HG03175 (cell line): ENCODE measurements around the gene DBH.
"Not testable (repeated sequence)": the region's sequence is repeated elsewhere in the genome, so short reads cannot be mapped to it uniquely, and the experiment has no call there.

Experiments
- ATAC-seq: cut with Tn5 transposase; IDR thresholded peaks from one replicate; pipeline ENCODE4 v1.9.1; 2021; ENCODE audit warnings: mild to moderate bottlenecking, moderate library complexity; ENCODE audit not compliant: unreplicated experiment

DBH gene

GRCh38 chr9:133661846-133662540 is 25.8 kb downstream of the DBH start:
- no peak for ATAC-seq

GRCh38 chr9:133664173-133665050 is 28.2 kb downstream of the DBH start:
- no peak for ATAC-seq

- no peak for ATAC-seq
Measured at GRCh38 chr9:133665096-133665495, 28.9 kb downstream of the DBH start.

- no peak for ATAC-seq
Measured at GRCh38 chr9:133665535-133665934, 29.4 kb downstream of the DBH start.

GRCh38 chr9:133666387-133666786 is 30.2 kb downstream of the DBH start:
- no peak for ATAC-seq

- no peak for ATAC-seq
Measured at GRCh38 chr9:133666845-133667244, 30.7 kb downstream of the DBH start.

GRCh38 chr9:133667759-133668450 is 31.7 kb downstream of the DBH start:
- ATAC-seq = no peak

- ATAC-seq = no peak
Measured at GRCh38 chr9:133669182-133669801, 33.1 kb downstream of the DBH start.

GRCh38 chr9:133670466-133670865 is 34.3 kb downstream of the DBH start:
- ATAC-seq = no peak

GRCh38 chr9:133671371-133671770 is 35.2 kb downstream of the DBH start:
- ATAC-seq = no peak

- ATAC-seq = no peak
Measured at GRCh38 chr9:133672503-133673257, 36.5 kb downstream of the DBH start.

GRCh38 chr9:133673258-133673655 is 37.1 kb downstream of the DBH start:
- ATAC-seq = no peak

- ATAC-seq = no peak
Measured at GRCh38 chr9:133674091-133674490, 37.9 kb downstream of the DBH start.

- ATAC-seq = not testable (repeated sequence)
Measured at GRCh38 chr9:133675796-133676195, 39.6 kb downstream of the DBH start.

GRCh38 chr9:133676450-133676849 is 40.3 kb downstream of the DBH start:
- no peak for ATAC-seq

GRCh38 chr9:133677126-133678010 is 41.2 kb downstream of the DBH start:
- no peak for ATAC-seq

- ATAC-seq = no peak
Measured at GRCh38 chr9:133679056-133679455, 42.9 kb downstream of the DBH start.

- no peak for ATAC-seq
Measured at GRCh38 chr9:133679466-133680061, 43.4 kb downstream of the DBH start.
